Keratinocyte (primary cell): ENCODE measurements around the gene LHPP.

Experiments used
- EZH2 ChIP-seq: IDR thresholded peaks from one replicate; pipeline ENCODE4 v1.6.1; 2012; ENCODE audit warnings: inconsistent platforms, mild to moderate bottlenecking, low read length, moderate library complexity
- TF ChIP-seq, protein P1 (sequence below), 3 experiments: IDR thresholded peaks in 1 of 3; conservative IDR thresholded peaks in 1 of 3; optimal IDR thresholded peaks in 1 of 3; 2 replicates in 2 of 3; 3 replicates in 1 of 3; pipeline versions ENCODE3 to v1.5.1; 2011; ENCODE audit warnings: low read length in 3 of 3, mild to moderate bottlenecking in 3 of 3, moderate library complexity in 2 of 3, control low read depth in 1 of 3, inconsistent platforms in 1 of 3; ENCODE audit not compliant: insufficient read depth in 2 of 3; ENCODE audit errors: extremely low read depth in 1 of 3

GRCh38 chr10:124592101-124592500 lies 130.5 kb downstream of the LHPP start:
- TF ChIP-seq, protein P1, sequence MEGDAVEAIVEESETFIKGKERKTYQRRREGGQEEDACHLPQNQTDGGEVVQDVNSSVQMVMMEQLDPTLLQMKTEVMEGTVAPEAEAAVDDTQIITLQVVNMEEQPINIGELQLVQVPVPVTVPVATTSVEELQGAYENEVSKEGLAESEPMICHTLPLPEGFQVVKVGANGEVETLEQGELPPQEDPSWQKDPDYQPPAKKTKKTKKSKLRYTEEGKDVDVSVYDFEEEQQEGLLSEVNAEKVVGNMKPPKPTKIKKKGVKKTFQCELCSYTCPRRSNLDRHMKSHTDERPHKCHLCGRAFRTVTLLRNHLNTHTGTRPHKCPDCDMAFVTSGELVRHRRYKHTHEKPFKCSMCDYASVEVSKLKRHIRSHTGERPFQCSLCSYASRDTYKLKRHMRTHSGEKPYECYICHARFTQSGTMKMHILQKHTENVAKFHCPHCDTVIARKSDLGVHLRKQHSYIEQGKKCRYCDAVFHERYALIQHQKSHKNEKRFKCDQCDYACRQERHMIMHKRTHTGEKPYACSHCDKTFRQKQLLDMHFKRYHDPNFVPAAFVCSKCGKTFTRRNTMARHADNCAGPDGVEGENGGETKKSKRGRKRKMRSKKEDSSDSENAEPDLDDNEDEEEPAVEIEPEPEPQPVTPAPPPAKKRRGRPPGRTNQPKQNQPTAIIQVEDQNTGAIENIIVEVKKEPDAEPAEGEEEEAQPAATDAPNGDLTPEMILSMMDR (optimal IDR thresholded peaks at IDR 0.05 in 1 of 3, IDR thresholded peaks at IDR 0.05 in 1 of 3, conservative IDR thresholded peaks at IDR 0.05 in 1 of 3; ENCODE audit: extremely low read depth in 1 of 3, insufficient read depth in 2 of 3, low read length in 3 of 3) = no peak
- no peak for TF ChIP-seq EZH2
